Stimulated activated CD4-positive, alpha-beta T cell treated with anti-CD3 and anti-CD28 coated beads, Interleukin-4, amount 100 ng/mL, for 48 hours (primary cell): ENCODE results near the gene FZD4.
"Not testable (repeated sequence)": the region's sequence is repeated elsewhere in the genome, so short reads cannot be mapped to it uniquely, and the experiment has no call there.

Source experiments
- DNase-seq, 2 donors: peaks; one replicate each; pipeline ENCODE4 v3.0.0-alpha.2; 2020; ENCODE audit warnings: low read depth in 2 of 2

FZD4 gene

GRCh38 chr11:86938203-86938899, 16.8 kb downstream of the FZD4 start:
- DNase-seq, result no peak

- not testable (repeated sequence) for DNase-seq
Observed at GRCh38 chr11:86937193-86937806, 17.9 kb downstream of the FZD4 start.

GRCh38 chr11:86934926-86935579, 20.1 kb downstream of the FZD4 start:
- no peak for DNase-seq

GRCh38 chr11:86934582-86934900, 20.7 kb downstream of the FZD4 start:
- no peak for DNase-seq

GRCh38 chr11:86933891-86934581, 21.2 kb downstream of the FZD4 start:
- no peak for DNase-seq

GRCh38 chr11:86932924-86933875, 22.0 kb downstream of the FZD4 start:
- DNase-seq, result no peak

- DNase-seq, result no peak
Observed at GRCh38 chr11:86932259-86932585, 23.0 kb downstream of the FZD4 start.

- no peak for DNase-seq
Observed at GRCh38 chr11:86931548-86932258, 23.5 kb downstream of the FZD4 start.

- DNase-seq, result no peak
Observed at GRCh38 chr11:86930957-86931547, 24.1 kb downstream of the FZD4 start.

- no peak for DNase-seq
Observed at GRCh38 chr11:86926975-86927374, 28.2 kb downstream of the FZD4 start.

GRCh38 chr11:86923999-86924766, 31.0 kb downstream of the FZD4 start:
- DNase-seq, result no peak

GRCh38 chr11:86922225-86922624, 33.0 kb downstream of the FZD4 start:
- no peak for DNase-seq

- DNase-seq, result no peak
Observed at GRCh38 chr11:86919557-86920210, 35.5 kb downstream of the FZD4 start.

- no peak for DNase-seq
Observed at GRCh38 chr11:86918973-86919372, 36.2 kb downstream of the FZD4 start.

GRCh38 chr11:86918496-86918895, 36.7 kb downstream of the FZD4 start:
- DNase-seq, result no peak

GRCh38 chr11:86917589-86917988, 37.6 kb downstream of the FZD4 start:
- no peak for DNase-seq

GRCh38 chr11:86916330-86916729, 38.9 kb downstream of the FZD4 start:
- DNase-seq, result no peak

GRCh38 chr11:86915850-86916249, 39.3 kb downstream of the FZD4 start:
- DNase-seq, result not testable (repeated sequence)

GRCh38 chr11:86914865-86915519, 40.2 kb downstream of the FZD4 start:
- DNase-seq, result no peak
